Right cardiac atrium (tissue), 5 donors: ENCODE data around the gene UBA3. TPM values are rescaled to one million over a fixed set of nuclear protein-coding genes. Genes with fewer than 3 reads are reported as not detected.
A peak's percentile ranks its signal among the peaks of the same experiment; 100 is the strongest.

Experiments
- ATAC-seq, 2 donors: fragments of 200-7000 bp; cut with Tn5 transposase; one replicate each; pipeline versions ENCODE4 v1.8.0 to v1.9.1; 2020; ENCODE audit warnings: moderate library complexity in 2 of 2, mild to moderate bottlenecking in 1 of 2
- DNase-seq, 3 donors: peaks; one replicate each; pipeline ENCODE4 v3.0.0-alpha.2; 2020
- H3K27ac ChIP-seq: one replicate; pipeline ENCODE4 v1.5.1; 2013; ENCODE audit warnings: mild to moderate bottlenecking, low read length, control low read depth, moderate library complexity
- H3K27me3 ChIP-seq: one replicate; pipeline ENCODE4 v1.6.1; 2013; ENCODE audit not compliant: control insufficient read depth, insufficient read depth
- H3K4me1 ChIP-seq: one replicate; pipeline ENCODE4 v1.6.1; 2013; ENCODE audit warnings: low read length; ENCODE audit not compliant: control insufficient read depth, insufficient read depth
- H3K4me3 ChIP-seq: one replicate; pipeline ENCODE4 v1.5.1; 2013; ENCODE audit warnings: low read length, control low read depth
- H3K9me3 ChIP-seq: one replicate; pipeline ENCODE4 v1.6.1; 2013; ENCODE audit warnings: low read length; ENCODE audit not compliant: control insufficient read depth
- WGBS: extraction: QIAGEN DNeasy Blood & Tissue Kit; methylation state at CpG from one replicate; pipeline ENCODE4 v1.1.7; 2013; 5-methylcytosine and 5-hydroxymethylcytosine counted together
- intact Hi-C, 4 donors: fragments of 100-400 bp; cut with DNase I; formaldehyde crosslinking; loops; one replicate each; pipeline versions ENCODE4 v1.11.0 to v1.14.0; 2022 to 2023
- long read RNA-seq, 4 donors: library from polyadenylated mRNA; unstranded; transcript quantifications; one replicate each; pipeline ENCODE4 v2.0.0, GENCODE V29; 2020 to 2021
- polyA plus RNA-seq: library from polyadenylated mRNA; stranded (reverse); fragments of 200-250 nt; gene quantifications from one replicate; pipeline ENCODE4 v1.2.3, GENCODE V29; 2013
- total RNA-seq, 4 donors: library from RNA; stranded (reverse); fragmentation: NEBNext Ultra II Directional; extraction: Animal tissue kit (Norgen Biotek cat#: 25700); gene quantifications; one replicate each; pipeline ENCODE4 v1.2.1, GENCODE V29; 2021
- donor health status: healthy with polysubstance abuse.
- donor health status: DM: no; HTN: yes; CAD: no.
- donor health status: DM: no; HTN: no; CAD: no.
- donor health status: DM: no; HTN: yes; CAD: no; lungs with severe emphysema.
- donor health status: DM: yes; HTN: yes; CAD: no.

UBA3 gene
- total RNA-seq (10 to 100 TPM; 63.8 to 67.5 (median 65.2) TPM), polyA plus RNA-seq (51.4 TPM)
- long read RNA-seq, donor 1, transcript UBA3-202 (18 exons, 2,154 nt), result major isoform, 75 of 152 reads
- long read RNA-seq, donor 1, transcript UBA3-201 (17 exons, 2,112 nt), result minor isoform, 37 of 152 reads
- long read RNA-seq, donor 1, transcript UBA3-203 (16 exons, 2,004 nt), result minor isoform, 6 of 152 reads
- long read RNA-seq, donor 1, partial matches to known transcripts, result 14 of 152 reads
- long read RNA-seq, donor 1, other reads (novel, unspliced or antisense), result 18 of 152 reads
- long read RNA-seq, donor 2, transcript UBA3-202 (18 exons, 2,154 nt), result major isoform, 22 of 48 reads
- long read RNA-seq, donor 2, transcript UBA3-201 (17 exons, 2,112 nt), result minor isoform, 6 of 48 reads
- long read RNA-seq, donor 2, partial matches to known transcripts, result 7 of 48 reads
- long read RNA-seq, donor 2, other reads (novel, unspliced or antisense), result 11 of 48 reads
- long read RNA-seq, donor 3, transcript UBA3-202 (18 exons, 2,154 nt), result major isoform, 166 of 332 reads
- long read RNA-seq, donor 3, transcript UBA3-201 (17 exons, 2,112 nt), result minor isoform, 64 of 332 reads
- long read RNA-seq, donor 3, transcript UBA3-203 (16 exons, 2,004 nt), result minor isoform, 18 of 332 reads
- long read RNA-seq, donor 3, partial matches to known transcripts, result 29 of 332 reads
- long read RNA-seq, donor 3, other reads (novel, unspliced or antisense), result 55 of 332 reads
- long read RNA-seq, donor 4, transcript UBA3-201 (17 exons, 2,112 nt), result minor isoform, 6 of 57 reads
- long read RNA-seq, donor 4, transcript UBA3-203 (16 exons, 2,004 nt), result minor isoform, 5 of 57 reads
- long read RNA-seq, donor 4, transcript UBA3-202 (18 exons, 2,154 nt), result major isoform, 37 of 57 reads
- long read RNA-seq, donor 4, partial matches to known transcripts, result 2 of 57 reads
- long read RNA-seq, donor 4, other reads (novel, unspliced or antisense), result 7 of 57 reads

DNA sequence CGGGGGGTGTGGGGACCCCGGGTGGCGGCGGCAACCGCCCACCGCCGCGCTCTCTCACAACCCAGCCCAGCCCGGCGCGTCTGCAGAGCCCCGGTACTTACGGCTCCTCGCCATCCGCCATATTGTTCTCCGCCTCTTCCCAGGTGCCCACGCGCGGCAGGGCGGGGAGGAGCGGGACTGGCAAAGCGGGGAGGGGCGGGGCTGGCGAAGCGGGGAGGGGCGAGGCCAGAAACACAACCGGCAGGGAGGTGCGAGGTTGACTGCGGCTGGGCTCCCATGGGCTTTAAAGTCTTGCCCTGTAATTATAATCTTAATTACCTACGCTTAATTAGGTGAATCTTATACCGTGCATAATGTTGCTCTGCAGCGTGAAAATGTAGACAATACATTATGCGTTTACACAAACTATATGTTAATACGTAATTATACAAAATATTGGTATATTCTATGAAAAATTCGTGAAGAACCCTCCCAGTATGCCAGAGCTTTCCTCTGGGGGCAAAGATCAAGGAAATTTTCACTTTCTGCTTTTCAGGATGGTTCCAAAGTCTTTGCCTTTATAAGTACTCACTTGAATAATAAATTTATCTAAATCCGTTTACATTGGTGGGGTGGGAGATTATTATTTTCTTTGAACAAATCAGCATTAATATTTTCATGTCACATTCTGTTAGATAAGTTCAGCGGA lies at the start of gene UBA3:
Gene UBA3, minus strand, starts transcription at position 133 of the 688 bp plus-strand sequence. Its CDS starts 12 bp downstream, at position 121.
- H3K27me3 ChIP-seq, result no peaks in the 10 kb centered on the region
- H3K27ac ChIP-seq, result peak within 1 kb of the TSS; percentile 33
- peak; percentile 90 to 91 for ATAC-seq
- peak within 1 kb of the TSS; percentile 100 for H3K4me3 ChIP-seq
- DNase-seq, result peak; percentile 92 to 97 (median 96)
- H3K9me3 ChIP-seq, result no peaks in the 10 kb centered on the region
- 3% methylated on average over 37 of the region's 37 CpGs for WGBS
- H3K4me1 ChIP-seq, result no peaks in the 10 kb centered on the region
- intact Hi-C loops, result no loop called here

- Histone ChIP-seq H3K27ac (no peak overlapping the region), H3K27me3 (no peaks in the 10 kb centered on the region), H3K9me3 (no peaks in the 10 kb centered on the region), H3K4me1 (no peaks in the 10 kb centered on the region), H3K4me3 (no peak overlapping the region)
- 46% methylated on average over 1 of the region's 1 CpG for WGBS
- intact Hi-C loops, result no loop called here
- no peak for DNase-seq
- no peak for ATAC-seq
Observed at GRCh38 chr3:69129531-69129930, 49.4 kb upstream of the UBA3 start.

GRCh38 chr3:69128509-69128908 lies 48.3 kb upstream of the UBA3 start:
- no peaks in the 10 kb centered on the region for H3K9me3 ChIP-seq
- H3K27me3 ChIP-seq, result no peaks in the 10 kb centered on the region
- no peak overlapping the region for H3K27ac ChIP-seq
- no peak for DNase-seq
- ATAC-seq, result no peak
- intact Hi-C loops, result no loop called here
- no peak overlapping the region for H3K4me3 ChIP-seq
- no peaks in the 10 kb centered on the region for H3K4me1 ChIP-seq

DNA sequence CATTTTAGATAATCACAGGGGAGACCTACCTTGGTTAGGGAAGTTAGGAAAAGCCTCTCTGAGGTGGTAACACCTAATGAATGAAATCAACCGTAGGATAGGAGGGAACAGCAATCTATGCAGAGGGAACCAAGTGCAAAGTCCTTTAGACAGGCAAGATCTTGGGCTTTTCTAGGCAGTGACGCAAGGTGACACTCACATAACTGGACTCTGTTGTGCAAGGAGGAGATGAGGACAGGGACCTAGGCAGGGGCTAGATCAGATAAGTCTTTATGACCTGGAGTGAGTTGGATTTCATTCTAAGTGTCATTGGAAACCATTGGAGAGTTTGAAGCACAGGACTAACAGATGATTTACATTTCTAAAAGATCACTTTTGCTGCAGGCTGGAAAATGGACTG lies 46.8 kb upstream of the UBA3 start:
- Histone ChIP-seq H3K27me3 (no peaks in the 10 kb centered on the region), H3K4me1 (no peaks in the 10 kb centered on the region), H3K9me3 (no peaks in the 10 kb centered on the region), H3K4me3 (no peak overlapping the region), H3K27ac (no peak overlapping the region)
- WGBS, result 69% methylated on average over 2 of the region's 2 CpGs
- intact Hi-C loops, result no loop called here
- ATAC-seq (no peak), DNase-seq (no peak)

DNA sequence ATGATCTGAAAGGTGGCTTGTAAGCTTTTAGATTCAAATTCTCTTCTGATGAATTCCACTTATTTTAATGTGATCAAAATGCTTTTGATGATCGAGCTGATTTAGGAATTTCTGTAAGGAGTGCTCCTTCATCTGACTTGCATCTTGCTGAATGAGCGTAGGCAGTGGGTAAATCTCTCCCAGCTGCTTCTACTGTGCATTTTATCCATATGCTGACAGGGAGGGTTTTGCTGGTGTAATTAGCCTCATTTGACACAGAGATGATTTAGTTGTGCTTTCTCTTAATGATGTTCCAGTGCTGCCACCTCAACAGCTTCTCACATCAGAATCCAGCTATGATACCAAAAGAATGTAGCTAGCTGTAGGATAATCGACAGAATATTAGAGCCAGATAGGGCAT lies 46.1 kb upstream of the UBA3 start:
- Histone ChIP-seq H3K4me3 (no peak overlapping the region), H3K27ac (no peak overlapping the region), H3K9me3 (no peaks in the 10 kb centered on the region), H3K27me3 (no peaks in the 10 kb centered on the region), H3K4me1 (no peaks in the 10 kb centered on the region)
- WGBS, result 71% methylated on average over 3 of the region's 3 CpGs
- intact Hi-C loops, result no loop called here
- ATAC-seq, result no peak
- DNase-seq, result no peak

- H3K27ac ChIP-seq, result peak within 1 kb of the TSS; percentile 96
- intact Hi-C loops, result no loop called here
- no peaks in the 10 kb centered on the region for H3K27me3 ChIP-seq
- no peak for DNase-seq
- H3K4me1 ChIP-seq, result no peaks in the 10 kb centered on the region
- no peaks in the 10 kb centered on the region for H3K9me3 ChIP-seq
- peak within 1 kb of the TSS; percentile 56 for H3K4me3 ChIP-seq
- WGBS, result 47% methylated on average over 3 of the region's 3 CpGs
- peak; percentile 71 to 78 for ATAC-seq
Observed at GRCh38 chr3:69122403-69122802, 42.2 kb upstream of the UBA3 start, which contains the start of gene LMOD3. Gene LMOD3 (minus strand): TSS chr3:69122595. CDS start chr3:69122386, 209 bp downstream.

DNA sequence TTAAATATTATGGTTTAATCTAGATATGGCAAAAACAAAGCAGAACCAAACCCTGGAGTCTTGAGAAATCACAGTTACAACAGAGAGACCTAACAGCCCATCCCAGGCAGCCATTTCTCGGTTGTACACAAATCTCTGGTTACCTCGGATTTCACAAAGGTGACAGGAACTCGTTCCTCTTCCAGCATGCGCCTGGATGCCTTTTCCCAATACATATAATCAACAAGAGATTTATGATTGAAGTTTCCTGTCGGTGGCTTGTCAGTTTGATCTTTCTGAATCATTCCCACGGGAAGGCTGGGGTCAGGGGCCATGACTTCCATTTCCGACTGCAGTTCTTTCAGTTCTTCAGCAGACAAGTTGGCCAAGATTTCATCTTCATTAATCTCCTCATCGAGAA lies 41.8 kb upstream of the UBA3 start:
- DNase-seq (no peak), ATAC-seq (peak in 1 of 2 donors; percentile 28)
- Histone ChIP-seq H3K27me3 (no peaks in the 10 kb centered on the region), H3K27ac (peak overlapping the region; percentile 96), H3K4me3 (peak overlapping the region; percentile 56), H3K9me3 (no peaks in the 10 kb centered on the region), H3K4me1 (no peaks in the 10 kb centered on the region)
- 30% methylated on average over 8 of the region's 8 CpGs for WGBS
- intact Hi-C loops, result no loop called here

DNA sequence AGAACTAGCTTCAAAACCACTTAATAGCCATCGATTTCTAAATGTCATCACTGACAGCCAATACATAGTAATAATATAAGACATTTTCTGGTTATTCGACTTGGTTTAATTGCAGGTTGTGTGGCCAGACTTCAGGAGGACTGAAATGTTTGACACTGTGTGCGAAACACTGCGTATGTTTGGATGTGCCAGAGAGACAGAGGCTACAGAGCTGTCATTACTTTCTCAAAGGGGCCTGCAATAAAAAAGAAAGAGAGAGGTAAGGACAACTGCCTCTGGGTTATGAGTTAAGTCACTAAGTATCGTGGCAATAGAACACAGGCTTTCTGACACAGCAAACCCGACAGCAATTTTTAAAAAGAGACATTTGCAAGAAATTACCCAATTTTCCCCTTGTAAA lies 41.3 kb upstream of the UBA3 start:
- no peak for DNase-seq
- peak; percentile 31 to 32 for ATAC-seq
- intact Hi-C loops, result no loop called here
- H3K4me3 ChIP-seq, result peak overlapping the region; percentile 56
- H3K4me1 ChIP-seq, result no peaks in the 10 kb centered on the region
- 66% methylated on average over 6 of the region's 6 CpGs for WGBS
- no peaks in the 10 kb centered on the region for H3K9me3 ChIP-seq
- H3K27me3 ChIP-seq, result no peaks in the 10 kb centered on the region
- H3K27ac ChIP-seq, result peak overlapping the region; percentile 12

GRCh38 chr3:69120879-69121464 lies 40.8 kb upstream of the UBA3 start:
- ATAC-seq, result peak; percentile 30 to 33
- H3K27ac ChIP-seq, result no peak overlapping the region
- WGBS, result 0% methylated on average over 1 of the region's 1 CpG
- no peaks in the 10 kb centered on the region for H3K27me3 ChIP-seq
- no peaks in the 10 kb centered on the region for H3K9me3 ChIP-seq
- intact Hi-C loops, result no loop called here
- peaks cover 1% of the 10 kb centered on the region for H3K4me1 ChIP-seq
- peak overlapping the region; percentile 56 for H3K4me3 ChIP-seq
- DNase-seq, result peak in 2 of 3 donors; percentile 36 to 62

- DNase-seq, result no peak
- H3K4me3 ChIP-seq, result no peak overlapping the region
- WGBS, result 94% methylated on average over 5 of the region's 5 CpGs
- H3K27me3 ChIP-seq, result no peaks in the 10 kb centered on the region
- peaks cover 1% of the 10 kb centered on the region for H3K4me1 ChIP-seq
- no peaks in the 10 kb centered on the region for H3K9me3 ChIP-seq
- H3K27ac ChIP-seq, result no peak overlapping the region
- intact Hi-C loops, result no loop called here
- ATAC-seq, result no peak
Observed at GRCh38 chr3:69119681-69120080, 39.5 kb upstream of the UBA3 start.
